Astrocyte (in vitro differentiated cells and primary cell): ENCODE measurements around the gene AVPR1B. TPM values are rescaled to one million over a fixed set of nuclear protein-coding genes. Genes with fewer than 3 reads are reported as not detected.

Source experiments
- DNase-seq: peaks from one replicate; pipeline ENCODE4 v3.0.0-alpha.2; 2010; ENCODE audit warnings: low read depth
- FAIRE-seq: peaks from 2 replicates; lab custom pipeline; 2011; peaks lifted over from hg19 to GRCh38; lab: Jason Lieb, UNC
- H2AFZ ChIP-seq: 2 replicates; pipeline ENCODE4 v1.6.0; 2012; ENCODE audit warnings: low read depth, low read length, inconsistent platforms
- H3K27ac ChIP-seq: 2 replicates; pipeline ENCODE4 v1.5.1; 2011; ENCODE audit warnings: low read depth, low read length, inconsistent platforms
- H3K27me3 ChIP-seq: 2 replicates; pipeline ENCODE4 v1.6.0; 2011; ENCODE audit warnings: low read length, inconsistent platforms; ENCODE audit not compliant: insufficient read depth
- H3K36me3 ChIP-seq: 2 replicates; pipeline ENCODE4 v1.5.1; 2011; ENCODE audit warnings: low read length, inconsistent platforms; ENCODE audit not compliant: insufficient read depth
- H3K4me1 ChIP-seq: 2 replicates; pipeline ENCODE4 v1.5.1; 2011; ENCODE audit warnings: low read length, inconsistent platforms; ENCODE audit not compliant: insufficient read depth
- H3K4me2 ChIP-seq: 2 replicates; pipeline ENCODE4 v1.6.0; 2012; ENCODE audit warnings: low read length, inconsistent platforms
- H3K4me3 ChIP-seq: 2 replicates; pipeline ENCODE4 v1.5.1; 2011; ENCODE audit warnings: low read depth, mild to moderate bottlenecking, low read length, inconsistent platforms; ENCODE audit not compliant: insufficient read depth
- H3K79me2 ChIP-seq: 2 replicates; pipeline ENCODE4 v1.6.0; 2012; ENCODE audit warnings: mild to moderate bottlenecking, low read length, inconsistent platforms; ENCODE audit not compliant: insufficient read depth
- H3K9ac ChIP-seq: 2 replicates; pipeline ENCODE4 v1.6.0; 2012; ENCODE audit warnings: mild to moderate bottlenecking, low read length, inconsistent platforms
- H3K9me3 ChIP-seq: 2 replicates; pipeline ENCODE4 v1.5.1; 2012; ENCODE audit warnings: low read depth, mild to moderate bottlenecking, low read length, inconsistent platforms; ENCODE audit not compliant: insufficient read depth
- H4K20me1 ChIP-seq: 2 replicates; pipeline ENCODE4 v1.6.0; 2012; ENCODE audit warnings: low read length, inconsistent platforms; ENCODE audit not compliant: insufficient read depth
- H3K27ac Mint-ChIP-seq: one replicate; pipeline ENCODE4 v1.8.0; 2021; ENCODE audit warnings: mild to moderate bottlenecking, mixed read lengths; ENCODE audit not compliant: unreplicated experiment
- H3K27me3 Mint-ChIP-seq: one replicate; pipeline ENCODE4 v1.8.0; 2021; ENCODE audit warnings: low read depth, mixed read lengths; ENCODE audit not compliant: unreplicated experiment
- H3K36me3 Mint-ChIP-seq: one replicate; pipeline ENCODE4 v1.8.0; 2021; ENCODE audit warnings: low read depth, mixed read lengths; ENCODE audit not compliant: unreplicated experiment
- H3K4me1 Mint-ChIP-seq: one replicate; pipeline ENCODE4 v1.8.0; 2021; ENCODE audit warnings: low read depth, mixed read lengths; ENCODE audit not compliant: unreplicated experiment
- H3K4me3 Mint-ChIP-seq: one replicate; pipeline ENCODE4 v1.8.0; 2021; ENCODE audit warnings: mild to moderate bottlenecking, moderate library complexity, mixed read lengths; ENCODE audit not compliant: unreplicated experiment
- H3K9me3 Mint-ChIP-seq: one replicate; pipeline ENCODE4 v1.8.0; 2021; ENCODE audit warnings: mild to moderate bottlenecking, mixed read lengths; ENCODE audit not compliant: unreplicated experiment
- EZH2 ChIP-seq: IDR thresholded peaks from 2 replicates; pipeline ENCODE4 v1.6.1; 2012; ENCODE audit warnings: mild to moderate bottlenecking, low read length, inconsistent platforms; ENCODE audit not compliant: insufficient read depth
- total RNA-seq: library from RNA; stranded (reverse); gene quantifications from 2 replicates; pipeline ENCODE4 v1.2.1, GENCODE V29; 2021
- TF ChIP-seq, protein P1 (sequence below): IDR thresholded peaks from 2 replicates; pipeline ENCODE4 v1.5.1; 2011; ENCODE audit warnings: low read depth, mild to moderate bottlenecking, inconsistent platforms, low read length, moderate library complexity; ENCODE audit not compliant: insufficient read depth

AVPR1B gene
- total RNA-seq, 1 donor from 2014 or later = not detected

DNA sequence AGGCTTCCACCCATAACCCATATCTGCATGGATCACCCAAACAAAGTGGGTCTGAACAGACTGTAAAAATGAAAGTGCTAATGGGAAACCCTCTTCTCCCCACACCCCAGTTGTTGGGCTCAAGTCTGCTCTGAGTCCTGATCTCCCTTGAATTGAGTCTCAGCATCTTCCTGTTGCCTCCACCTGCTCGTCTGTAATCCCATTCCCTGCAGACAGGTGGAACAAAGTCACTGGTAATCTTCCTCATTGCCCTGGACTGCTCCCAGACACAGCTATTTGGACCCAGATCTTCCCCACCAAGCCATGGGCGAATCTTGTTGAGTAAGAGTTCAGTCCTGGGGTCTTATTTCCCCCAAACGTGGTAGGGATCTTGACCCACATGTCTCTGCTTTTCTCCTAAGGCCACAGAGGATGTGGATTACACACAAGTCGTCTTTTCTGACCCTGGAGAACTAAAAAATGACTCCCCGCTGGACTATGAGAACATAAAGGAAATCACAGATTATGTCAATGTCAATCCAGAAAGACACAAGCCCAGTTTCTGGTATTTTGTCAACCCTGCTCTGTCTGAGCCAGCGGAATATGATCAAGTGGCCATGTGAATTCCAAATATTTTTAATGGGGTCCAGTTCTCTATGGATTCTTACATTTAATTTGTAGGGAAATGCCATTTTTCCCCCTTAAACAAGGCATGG, 15.7 kb downstream of the AVPR1B start:
- Mint-ChIP-seq H3K9me3 (peaks cover 3% of the 10 kb centered on the region), H3K27me3 (peaks cover 41% of the 10 kb centered on the region), H3K4me1 (peaks cover 2% of the 10 kb centered on the region), H3K4me3 (no peak overlapping the region), H3K36me3 (no peaks in the 10 kb centered on the region), H3K27ac (no peak overlapping the region)
- no peak overlapping the region for H3K27ac ChIP-seq
- H3K36me3 ChIP-seq = no peaks in the 10 kb centered on the region
- no peak overlapping the region for H3K9ac ChIP-seq
- FAIRE-seq = no peak
- DNase-seq = no peak
- no peak overlapping the region for H3K4me2 ChIP-seq
- no peaks in the 10 kb centered on the region for H3K9me3 ChIP-seq
- no peaks in the 10 kb centered on the region for H4K20me1 ChIP-seq
- no peaks in the 10 kb centered on the region for H3K79me2 ChIP-seq
- no peaks in the 10 kb centered on the region for H3K4me1 ChIP-seq
- no peak overlapping the region for H2AFZ ChIP-seq
- H3K27me3 ChIP-seq = peaks cover 17% of the 10 kb centered on the region
- no peak overlapping the region for H3K4me3 ChIP-seq
- TF ChIP-seq EZH2 = no peak
- TF ChIP-seq, protein P1, sequence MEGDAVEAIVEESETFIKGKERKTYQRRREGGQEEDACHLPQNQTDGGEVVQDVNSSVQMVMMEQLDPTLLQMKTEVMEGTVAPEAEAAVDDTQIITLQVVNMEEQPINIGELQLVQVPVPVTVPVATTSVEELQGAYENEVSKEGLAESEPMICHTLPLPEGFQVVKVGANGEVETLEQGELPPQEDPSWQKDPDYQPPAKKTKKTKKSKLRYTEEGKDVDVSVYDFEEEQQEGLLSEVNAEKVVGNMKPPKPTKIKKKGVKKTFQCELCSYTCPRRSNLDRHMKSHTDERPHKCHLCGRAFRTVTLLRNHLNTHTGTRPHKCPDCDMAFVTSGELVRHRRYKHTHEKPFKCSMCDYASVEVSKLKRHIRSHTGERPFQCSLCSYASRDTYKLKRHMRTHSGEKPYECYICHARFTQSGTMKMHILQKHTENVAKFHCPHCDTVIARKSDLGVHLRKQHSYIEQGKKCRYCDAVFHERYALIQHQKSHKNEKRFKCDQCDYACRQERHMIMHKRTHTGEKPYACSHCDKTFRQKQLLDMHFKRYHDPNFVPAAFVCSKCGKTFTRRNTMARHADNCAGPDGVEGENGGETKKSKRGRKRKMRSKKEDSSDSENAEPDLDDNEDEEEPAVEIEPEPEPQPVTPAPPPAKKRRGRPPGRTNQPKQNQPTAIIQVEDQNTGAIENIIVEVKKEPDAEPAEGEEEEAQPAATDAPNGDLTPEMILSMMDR = no peak

DNA sequence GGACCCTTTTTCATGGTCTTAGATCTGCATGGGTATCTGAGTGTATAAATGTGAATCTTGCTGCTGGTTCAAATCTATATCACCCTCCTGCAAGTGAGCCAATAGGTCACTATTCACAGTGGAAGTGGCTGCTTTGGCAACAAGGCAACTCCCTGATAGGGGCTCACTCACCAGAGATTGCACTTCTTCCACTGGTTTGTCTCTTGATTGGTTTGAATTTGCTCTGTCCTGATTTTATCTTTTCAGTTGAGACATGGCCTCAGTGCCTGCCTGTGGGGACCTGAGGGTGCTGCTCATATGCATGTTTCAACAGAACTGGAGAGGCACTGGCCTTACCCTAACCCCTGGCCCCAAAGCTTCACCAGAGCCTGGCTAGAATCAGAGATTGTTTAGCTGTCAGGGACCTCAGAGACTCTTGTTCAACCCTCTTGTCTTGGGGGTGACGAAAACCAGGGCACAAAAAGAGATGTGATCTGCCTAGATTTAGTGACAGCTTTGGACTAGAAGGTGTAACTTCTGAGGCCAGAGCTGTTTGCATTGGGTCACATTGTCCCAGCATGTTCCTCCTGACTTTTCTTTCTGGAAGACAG, 16.9 kb downstream of the AVPR1B start:
- Histone ChIP-seq H3K9me3 (no peaks in the 10 kb centered on the region), H3K27ac (no peak overlapping the region), H3K79me2 (no peaks in the 10 kb centered on the region), H3K4me2 (no peak overlapping the region), H3K4me3 (no peak overlapping the region), H2AFZ (no peak overlapping the region), H3K4me1 (no peaks in the 10 kb centered on the region), H4K20me1 (no peaks in the 10 kb centered on the region), H3K27me3 (peaks cover 17% of the 10 kb centered on the region), H3K36me3 (no peaks in the 10 kb centered on the region), H3K9ac (no peak overlapping the region)
- no peak overlapping the region for H3K4me3 Mint-ChIP-seq
- DNase-seq (no peak), FAIRE-seq (no peak)
- H3K36me3 Mint-ChIP-seq = no peaks in the 10 kb centered on the region
- H3K4me1 Mint-ChIP-seq = no peaks in the 10 kb centered on the region
- H3K27ac Mint-ChIP-seq = no peak overlapping the region
- peaks cover 41% of the 10 kb centered on the region for H3K27me3 Mint-ChIP-seq
- H3K9me3 Mint-ChIP-seq = peaks cover 3% of the 10 kb centered on the region
- TF ChIP-seq, protein P1 = no peak
- no peak for TF ChIP-seq EZH2
